ENCODE results near the gene MOB4.
"Not testable (repeated sequence)": the region's sequence is repeated elsewhere in the genome, so short reads cannot be mapped to it uniquely, and the experiment has no call there.

The MOB4 gene

DNA sequence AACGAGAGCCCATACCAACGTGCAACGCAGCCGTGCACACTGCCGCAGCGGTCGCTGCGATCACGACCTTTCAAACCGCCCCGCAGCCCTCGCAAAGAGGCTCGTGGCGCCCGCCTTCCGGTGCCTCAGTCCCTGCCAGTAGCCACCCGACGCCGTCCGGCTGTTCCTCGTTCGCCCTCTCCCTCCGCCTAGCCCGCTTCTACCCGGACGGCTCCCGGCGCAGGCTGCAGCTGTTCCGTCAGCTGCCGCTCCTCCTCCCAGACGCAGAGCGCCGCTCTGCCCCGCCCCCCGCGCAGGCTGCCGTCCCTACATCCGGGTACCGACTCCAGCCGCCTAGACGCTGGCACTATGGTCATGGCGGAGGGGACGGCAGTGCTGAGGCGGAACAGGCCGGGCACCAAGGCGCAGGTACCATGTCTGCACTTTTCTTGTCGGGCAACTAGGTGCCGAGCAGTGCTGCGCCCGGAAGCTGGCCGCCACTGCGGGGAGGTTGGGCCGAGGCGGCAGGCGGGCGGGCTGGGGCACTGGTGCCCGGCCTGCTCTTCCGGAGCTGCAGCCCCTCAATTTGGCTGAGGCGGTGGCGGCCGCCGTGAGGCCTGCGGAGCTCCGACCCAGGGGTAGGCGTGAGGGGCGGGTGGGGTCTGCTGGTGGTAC, at the start of gene MOB4:
MOB4 (plus strand) TSS at position 328 of the 654 bp plus-strand sequence; CDS start at position 349, 21 bp downstream.
- peak; percentile 82 for DNase-seq

DNA sequence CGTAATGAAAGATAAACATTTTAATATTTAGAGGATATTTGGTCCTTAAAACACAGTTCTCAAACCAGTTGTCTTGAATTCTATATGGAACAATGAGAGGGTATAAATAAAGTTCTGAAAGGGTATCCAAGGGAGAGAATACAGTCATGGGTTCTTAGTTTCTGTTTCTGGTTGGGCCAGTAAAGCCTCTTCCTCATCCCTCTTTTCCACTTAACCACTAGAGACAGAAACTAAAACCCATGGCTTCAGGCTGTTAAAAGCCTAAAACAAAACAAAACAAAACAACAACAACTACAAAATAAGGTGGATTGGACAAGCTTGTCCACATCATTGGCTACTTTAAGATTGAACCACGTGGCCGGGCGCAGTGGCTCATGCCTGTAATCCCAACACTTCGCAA, 43.7 kb upstream of the MOB4 start:
- DNase-seq, result no peak

DNA sequence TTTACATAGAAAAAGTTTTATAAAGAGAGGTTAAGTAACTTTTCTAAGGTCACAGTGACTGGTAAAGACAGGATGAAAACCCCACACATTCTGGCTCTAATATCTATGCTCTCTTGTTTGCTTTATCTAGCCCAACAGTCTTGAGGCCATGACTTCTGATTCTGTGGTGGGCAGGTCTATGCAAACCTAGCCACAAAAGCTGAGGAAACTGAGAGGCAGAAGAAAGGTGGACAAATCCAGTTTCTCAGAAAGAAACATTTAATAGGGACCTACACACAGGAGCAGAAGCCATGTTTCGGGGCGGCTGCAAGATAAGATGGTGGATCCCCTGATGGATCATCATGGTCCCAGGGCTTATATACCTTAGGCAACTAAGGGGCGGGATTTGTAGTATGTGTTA, 38.1 kb upstream of the MOB4 start:
- no peak for DNase-seq

DNA sequence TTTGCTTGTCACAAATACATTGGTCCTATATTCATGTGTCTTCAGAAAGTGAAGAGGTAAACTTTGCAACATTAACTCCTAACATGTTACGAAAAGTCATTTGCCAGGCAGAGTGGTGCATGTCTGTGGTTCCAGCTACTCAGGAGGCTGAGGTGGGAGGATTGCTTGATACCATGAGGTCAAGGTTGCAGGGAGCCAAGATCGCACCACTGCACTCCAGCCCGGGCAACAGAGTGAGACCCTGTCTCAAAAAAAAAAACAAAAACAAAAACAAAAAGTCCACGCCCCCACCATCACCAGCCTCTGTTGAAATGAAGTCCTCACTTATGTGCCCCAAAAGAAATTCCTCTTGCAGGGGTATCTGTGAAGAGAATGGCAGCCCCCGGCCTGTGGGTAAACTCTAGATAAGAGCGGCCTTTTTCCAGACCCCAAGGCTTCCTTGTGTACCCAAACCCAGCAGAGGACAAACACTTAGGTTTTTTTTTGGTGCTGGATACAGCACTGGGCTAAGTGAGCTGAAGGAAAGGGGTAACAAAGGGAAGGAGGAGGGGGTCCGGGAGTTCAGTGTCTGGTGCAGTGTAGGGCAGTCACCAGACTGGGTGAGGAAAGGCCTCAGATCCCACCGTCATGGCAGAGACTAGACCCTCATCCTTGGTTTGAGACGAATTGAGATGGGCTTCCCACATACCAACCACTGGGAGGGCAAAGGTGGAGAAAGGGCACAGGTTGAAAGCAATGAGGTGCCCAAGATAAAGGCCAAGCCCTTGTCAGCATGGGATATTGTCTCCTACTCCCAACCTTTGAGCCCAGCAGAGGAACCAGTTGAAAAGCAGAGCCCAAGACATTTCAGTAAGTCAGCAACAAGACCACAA, 35.5 kb upstream of the MOB4 start:
- DNase-seq, result no peak

DNA sequence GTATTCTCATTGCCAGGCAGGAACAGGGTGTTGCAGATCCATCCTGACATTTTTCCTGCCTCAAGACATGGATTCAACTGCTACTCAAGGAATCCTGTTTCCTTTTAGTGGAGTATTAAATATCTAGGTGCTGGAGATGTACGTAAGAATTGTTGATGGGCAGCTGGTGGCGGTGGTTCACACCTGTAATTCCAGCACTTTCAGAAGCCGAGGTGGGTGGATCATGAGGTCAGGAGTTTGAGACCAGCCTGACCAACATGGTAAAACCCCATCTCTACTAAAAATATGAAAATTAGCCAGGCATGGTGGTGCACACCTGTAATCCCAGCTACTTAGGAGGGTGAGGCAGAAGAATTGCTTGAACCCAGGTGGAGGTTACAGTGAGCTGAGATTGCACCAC, 31.6 kb upstream of the MOB4 start:
- not testable (repeated sequence) for DNase-seq

DNA sequence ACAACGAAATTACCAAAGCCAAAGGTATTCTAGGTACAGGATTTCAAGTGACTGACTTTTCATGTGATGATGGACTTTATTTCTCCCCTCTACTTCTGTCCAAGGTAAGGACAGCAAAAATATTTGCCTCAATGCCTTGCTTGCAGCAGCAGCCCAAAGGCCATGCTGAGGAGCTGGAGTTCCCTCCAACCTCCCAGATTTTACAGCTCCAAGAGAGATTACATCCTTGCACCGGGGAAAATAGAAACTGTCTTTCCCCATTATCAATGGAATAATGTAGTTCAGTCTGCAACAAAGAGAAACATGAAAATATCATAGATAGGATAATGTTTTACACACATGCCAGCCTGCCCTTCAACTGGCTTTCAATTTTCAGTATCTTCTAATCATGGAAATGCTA, 29.7 kb upstream of the MOB4 start:
- DNase-seq, result no peak

DNA sequence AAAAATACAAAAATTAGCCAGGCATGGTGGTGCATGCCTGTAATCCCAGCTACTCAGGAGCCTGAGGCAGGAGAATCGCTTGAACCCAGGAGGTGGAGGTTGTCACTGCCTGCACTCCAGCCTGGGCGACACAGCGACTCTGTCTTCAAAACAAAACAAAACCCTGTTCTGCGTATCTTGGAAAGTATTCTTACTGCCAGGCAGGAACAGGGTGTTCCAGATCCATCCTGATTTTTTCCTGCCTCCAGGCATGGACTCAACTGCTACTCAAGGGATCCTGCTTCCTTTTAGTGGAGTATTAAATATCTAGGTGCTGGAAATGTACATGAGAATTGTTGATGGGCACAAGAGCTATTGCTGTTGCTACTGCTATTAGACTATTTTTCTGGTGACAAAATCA, 28.5 kb upstream of the MOB4 start:
- DNase-seq, result no peak

DNA sequence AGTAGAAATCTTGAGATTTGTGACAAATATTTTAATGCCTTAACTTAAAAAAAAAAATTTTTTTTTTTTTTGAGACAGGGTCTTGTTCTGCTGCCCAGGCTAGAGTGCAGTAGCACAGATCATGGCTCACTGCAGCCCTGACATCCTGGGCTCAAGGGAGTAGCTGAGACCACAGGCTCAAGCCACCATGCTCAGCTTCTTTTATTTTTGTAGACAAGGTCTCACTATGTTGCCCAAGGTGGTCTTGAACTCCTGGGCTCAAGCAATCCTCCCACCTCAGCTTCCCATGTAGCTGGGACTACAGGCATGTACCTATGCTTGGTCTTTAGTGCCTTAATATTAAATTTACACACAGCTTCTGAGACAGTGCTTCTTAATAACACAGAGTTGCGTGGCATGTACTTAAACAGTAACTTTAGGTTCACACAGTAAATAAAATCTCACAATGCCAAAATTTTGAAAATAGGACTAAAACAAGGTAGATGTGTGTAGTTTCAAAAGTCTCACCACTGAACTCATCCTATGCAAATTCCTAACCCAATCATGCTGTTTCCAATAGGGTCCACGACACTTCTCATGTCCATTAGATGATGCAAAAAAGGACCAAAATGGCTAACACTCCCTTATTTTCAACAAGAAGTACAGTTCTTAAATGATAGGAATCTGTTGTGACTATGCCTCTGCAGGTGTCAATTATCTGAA, 20.3 kb upstream of the MOB4 start:
- no peak for DNase-seq

DNA sequence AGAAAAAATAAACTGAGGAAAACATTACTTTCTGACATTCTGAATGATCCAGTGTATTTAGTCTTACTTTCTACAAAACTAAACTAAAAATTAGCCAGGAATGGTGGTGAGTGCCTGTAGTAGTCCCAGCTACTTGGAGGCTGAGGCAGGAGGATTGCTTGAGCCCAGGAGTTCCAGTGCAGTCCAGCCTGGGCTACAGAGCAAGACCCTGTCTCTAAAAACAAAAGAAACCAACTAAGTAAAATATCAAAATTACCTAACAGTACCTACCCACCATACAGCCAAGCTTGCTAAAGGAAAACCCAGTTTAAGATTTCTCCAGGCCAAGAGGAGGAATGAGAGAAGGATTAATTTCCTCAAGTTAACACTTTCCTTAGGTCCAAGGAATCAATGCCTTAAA, 19.2 kb upstream of the MOB4 start:
- DNase-seq, result no peak

DNA sequence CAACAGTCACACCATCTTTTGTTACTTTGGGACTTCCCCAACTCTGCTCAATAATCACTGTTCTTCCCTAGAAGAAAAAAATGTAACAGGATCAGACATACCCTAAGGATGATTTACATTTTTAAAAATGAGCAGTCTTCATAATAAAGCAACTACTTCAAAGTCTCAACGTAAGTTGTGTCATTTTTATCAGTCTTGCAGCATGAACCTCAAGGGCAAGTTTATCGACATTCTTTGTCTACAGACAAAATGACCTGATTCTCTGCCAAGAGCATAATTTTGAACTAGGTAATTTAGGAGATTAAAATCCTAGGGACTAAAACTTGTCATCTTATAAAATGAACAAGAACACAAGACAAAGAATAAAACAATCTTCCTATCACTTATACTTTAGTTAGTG, 18.5 kb upstream of the MOB4 start:
- no peak for DNase-seq

DNA sequence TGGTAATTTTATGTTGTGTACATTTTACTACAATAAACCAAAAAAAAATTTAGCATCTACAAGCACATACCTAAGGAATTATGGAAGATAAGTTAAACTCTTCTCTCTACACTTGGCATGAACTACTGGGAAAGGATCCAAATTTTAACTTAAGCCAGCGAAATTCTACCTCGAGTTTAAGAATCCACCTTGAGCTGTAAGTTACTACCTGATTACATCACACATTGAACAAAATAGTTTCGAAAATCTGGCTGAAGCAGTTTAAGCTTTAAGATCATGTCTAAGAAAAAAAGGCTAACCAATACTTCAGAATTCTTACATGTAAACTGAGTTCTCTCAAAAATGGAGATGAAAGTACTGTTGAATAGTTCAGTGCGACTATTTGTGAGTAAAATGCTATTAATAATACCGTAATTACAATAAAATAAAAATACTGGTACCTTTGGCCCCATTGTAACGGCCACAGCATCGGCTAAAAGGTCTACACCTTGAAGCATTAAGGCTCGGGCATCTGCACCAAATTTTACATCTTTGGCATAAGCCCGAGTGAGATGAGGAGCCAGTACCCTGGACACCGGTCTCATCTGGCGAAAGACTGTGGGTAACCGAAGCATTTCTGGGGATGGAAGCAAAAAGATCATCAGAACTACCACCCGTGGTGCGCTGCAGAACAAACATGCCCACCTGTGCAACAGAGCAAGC, 17.5 kb upstream of the MOB4 start:
- no peak for DNase-seq

DNA sequence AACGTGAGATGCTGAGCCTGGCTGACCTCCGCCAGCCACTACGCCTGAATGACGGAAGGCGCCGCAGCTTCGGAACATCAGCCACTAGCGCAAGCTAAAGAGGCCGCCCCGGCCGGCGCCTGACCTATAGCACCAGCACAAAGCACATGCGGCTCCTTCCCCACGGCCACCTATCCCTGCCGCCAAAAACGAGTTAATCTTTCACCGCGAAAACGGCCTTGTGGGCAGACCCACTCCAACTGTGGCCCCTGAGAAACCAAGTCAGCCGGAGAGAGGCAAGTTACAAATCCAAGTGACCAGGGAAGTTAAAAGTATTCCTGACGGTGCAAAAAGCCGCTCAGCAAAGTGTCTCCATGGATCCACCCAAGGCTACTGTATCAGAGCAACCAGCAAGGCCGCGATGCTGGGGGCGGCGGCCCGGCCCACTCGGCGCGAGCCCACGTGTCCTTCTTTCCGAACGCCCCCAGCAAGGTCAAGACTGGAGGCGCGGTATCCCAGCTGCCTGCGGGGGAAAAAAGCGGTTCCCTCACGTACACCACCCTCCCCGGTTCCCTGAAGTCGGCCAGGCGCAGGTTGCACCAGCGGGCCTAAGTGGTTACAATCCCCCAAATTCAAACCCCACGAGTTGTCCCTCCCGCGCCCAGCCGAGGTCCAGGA, 16.8 kb upstream of the MOB4 start:
- no peak for DNase-seq

DNA sequence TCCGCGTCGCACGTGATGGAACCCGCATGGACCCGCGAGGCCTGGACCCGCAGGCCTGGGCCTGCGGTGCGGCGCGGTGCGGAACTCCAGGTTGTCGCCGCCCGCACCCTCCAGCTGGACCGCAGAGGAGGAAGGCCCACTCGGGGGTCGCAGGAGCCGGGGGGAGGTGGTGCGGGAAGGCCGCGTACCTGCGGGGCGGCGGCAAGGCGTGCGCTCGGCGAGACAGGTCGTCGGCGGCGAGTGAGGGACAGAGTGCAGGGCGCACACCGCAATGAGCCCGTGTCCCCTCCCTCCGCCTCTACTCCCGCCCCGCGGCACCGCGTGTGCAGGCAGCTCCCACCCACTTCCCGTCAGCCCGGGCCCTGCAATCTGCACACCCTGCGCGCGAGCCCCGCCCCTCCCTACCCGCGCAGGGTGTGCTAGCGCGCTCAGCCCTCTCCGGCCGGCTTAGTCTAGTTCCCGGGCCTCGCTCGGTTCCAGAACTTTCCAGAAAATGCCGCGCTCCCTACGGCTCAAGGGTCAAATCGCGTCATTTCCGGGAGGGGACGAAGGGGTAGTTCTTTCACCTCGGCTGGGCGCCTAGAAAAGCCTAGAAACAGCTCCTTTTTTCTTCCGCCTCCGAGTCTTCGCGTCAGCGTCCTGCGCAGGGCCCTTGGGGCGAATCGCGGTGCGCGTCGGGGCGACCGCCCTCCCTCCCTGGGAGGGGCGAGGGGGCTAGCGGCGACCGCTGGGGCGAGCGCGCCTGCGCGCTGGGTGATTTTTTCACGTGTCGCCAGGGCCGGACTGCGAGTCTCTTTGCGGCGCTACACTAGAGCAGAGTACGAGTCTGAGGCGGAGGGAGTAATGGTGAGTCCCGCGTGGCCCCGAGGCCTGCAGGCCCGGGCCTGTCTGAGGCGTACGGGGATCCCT, 16.0 kb upstream of the MOB4 start, which contains the start of the genes HSPD1 and HSPE1:
HSPD1 (minus strand) TSS at position 247 of the 909 bp plus-strand sequence. CDS start 992 bp downstream, outside the sequence.
HSPE1 (plus strand) TSS at position 786 of the 909 bp plus-strand sequence; CDS start at position 844, 58 bp downstream.
- DNase-seq, result peak; percentile 92

DNA sequence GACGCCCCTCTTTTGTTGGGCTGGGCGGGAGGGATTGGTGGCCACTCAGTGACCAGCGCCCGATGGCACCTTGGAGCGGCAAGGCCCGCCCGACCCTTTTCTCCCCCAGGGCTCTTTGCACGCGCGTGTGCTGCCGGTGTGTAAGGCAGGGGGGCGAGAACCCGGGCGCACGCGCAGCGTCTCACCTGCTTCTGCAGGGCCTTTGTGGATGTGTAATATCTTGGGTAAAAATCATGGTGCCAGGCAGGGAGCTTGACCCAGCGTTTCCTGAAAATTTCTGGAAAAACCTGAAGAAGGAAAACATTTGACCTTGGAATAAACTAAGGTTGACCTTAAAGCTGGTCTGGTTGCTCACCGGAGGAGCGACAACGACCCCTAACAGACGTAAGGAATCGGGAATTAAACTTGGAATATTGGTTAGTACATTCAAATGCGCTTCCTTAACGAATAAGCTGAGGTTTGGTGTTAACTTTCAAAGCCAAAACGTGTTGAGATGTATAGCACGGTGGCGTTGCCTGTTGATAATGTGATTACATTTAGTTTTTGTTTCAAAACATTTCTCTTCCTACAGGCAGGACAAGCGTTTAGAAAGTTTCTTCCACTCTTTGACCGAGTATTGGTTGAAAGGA, 15.2 kb upstream of the MOB4 start:
- no peak for DNase-seq

DNA sequence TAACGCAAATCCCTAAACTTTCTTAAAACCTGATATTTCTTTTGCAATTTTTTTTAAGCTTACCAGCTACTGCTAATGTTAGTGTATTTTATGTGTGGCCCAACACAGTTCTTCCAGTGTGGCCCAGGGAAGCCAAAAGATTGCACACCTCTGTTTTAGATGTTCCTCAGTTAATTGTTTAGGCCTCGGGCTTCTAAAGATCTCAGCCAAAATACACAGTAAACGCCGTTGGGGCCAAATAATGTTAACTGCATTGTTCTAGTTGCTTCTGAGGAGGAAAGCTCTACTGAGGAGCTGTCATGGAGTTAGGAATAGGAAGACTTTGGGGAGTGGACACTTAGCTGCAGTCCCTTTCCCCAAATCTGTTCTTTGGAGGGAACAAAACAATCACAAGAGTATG, 13.7 kb upstream of the MOB4 start:
- DNase-seq, result no peak

DNA sequence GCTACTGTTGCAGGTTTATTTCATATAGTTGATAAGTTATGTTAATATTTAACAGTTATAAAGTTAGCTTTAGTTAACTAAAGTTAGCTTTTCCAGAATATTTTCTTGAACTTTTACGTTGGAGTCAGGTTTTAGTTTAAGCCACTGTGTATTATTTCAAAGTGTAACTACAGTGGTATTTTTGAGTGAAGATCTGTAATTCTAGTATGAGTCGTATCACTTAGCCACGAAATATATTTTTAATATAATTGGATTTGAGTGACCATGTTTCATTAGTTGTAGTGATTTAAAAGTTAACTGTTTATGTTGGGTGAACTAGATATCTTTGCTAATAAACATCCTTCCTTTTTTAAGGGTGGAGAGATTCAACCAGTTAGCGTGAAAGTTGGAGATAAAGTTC, 13.2 kb upstream of the MOB4 start:
- DNase-seq, result no peak

DNA sequence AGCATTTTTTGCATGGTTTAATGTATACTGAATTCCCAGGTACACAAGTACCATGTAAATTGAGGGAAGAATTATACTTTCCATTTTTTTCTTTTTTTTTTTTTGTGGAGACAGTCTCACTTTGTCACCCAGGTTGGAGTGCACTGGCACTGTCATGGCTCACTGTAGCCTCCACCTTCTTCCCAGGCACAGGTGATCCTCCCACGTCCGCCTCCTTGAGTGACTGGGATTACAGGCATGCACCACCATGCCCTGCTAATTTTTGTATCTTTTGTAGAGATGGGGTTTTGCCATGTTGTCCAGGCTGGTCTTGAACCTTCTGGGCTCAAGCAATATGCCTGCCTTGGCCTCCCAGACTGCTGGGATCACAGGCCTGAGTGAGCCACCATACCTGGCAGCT, 11.9 kb upstream of the MOB4 start:
- no peak for DNase-seq

DNA sequence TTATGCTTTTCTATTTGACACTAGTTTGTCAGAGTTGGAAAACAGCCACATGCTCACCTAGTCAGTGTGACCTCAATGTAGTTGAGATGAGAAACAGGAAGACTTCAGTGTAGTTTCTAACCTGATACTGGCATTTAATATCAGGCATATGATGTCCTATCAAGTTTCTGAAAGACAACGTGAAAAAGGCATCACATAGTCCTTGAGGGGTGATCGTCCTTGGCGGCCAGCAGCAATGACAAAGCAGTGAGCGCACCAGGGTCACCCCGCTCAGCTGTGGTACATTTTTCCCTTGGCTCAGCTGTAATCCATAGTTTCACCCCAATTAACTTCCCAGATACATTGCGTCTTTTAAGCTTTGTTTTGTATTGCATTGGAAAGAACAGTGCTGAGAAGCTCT, 11.4 kb upstream of the MOB4 start:
- no peak for DNase-seq

DNA sequence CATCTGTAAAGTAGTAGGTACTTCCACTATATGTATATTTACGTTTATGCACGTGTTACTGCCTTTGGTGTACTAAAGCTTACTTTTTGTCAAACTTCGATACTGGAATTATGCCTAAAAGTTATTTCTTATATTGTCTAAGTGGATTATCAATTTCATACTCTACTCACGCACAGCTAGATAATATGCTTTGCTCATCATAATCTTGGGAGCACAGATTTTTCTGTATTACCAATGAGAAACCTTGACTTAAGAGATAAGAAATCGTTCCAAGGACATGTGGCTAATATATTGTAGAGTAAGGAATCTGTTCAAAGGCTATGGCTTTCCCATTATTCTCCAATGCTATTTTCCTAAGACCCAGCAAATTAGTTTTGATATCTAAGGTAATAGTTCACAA, 9.2 kb upstream of the MOB4 start:
- DNase-seq, result no peak

DNA sequence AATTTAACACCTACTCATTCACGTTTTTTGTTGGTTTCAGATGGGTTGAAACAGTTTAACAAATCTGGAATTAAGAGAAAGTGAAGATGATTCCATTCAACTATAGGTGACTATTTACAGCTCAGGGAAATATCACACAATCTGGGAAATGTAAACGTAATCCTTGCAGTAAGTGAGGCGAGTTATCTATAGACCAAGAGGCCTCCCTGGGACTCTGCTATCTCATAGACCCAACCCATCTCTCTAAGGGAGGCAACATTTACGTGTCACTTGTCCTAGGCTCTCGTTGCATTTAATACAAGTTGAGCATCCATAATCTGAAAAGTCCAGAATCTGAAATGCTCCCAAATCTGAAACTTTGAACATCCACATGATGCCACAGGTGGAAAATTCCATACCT, 2.0 kb upstream of the MOB4 start:
- no peak for DNase-seq

DNA sequence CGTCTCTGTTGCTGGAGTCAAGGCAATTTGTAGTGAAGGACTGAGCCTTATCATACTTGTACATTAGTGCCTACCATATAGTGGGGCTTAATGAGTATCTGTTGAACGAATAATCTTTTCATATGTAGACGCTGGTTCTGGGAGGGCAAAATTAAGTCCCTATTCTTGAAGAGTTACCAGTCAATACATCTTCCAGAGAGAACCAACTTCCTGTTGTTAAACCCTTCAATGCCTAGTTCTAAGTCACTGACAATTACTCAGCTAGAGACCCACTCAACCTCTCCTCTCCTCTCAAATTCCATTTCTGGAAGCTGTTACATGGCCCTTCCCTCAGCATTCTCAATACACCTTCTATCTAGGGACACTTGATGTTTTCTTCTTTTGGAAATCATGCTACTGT, 1.1 kb upstream of the MOB4 start:
- DNase-seq, result peak; percentile 85

All from NCI-H524 treated with DMSO at 0.1 percent for 48 hours (cell line).